Mesothelial cell of epicardium (in vitro differentiated cells): ENCODE data around the gene ANXA2. TPM values are rescaled to one million over a fixed set of nuclear protein-coding genes. Genes with fewer than 3 reads are reported as not detected.
A peak's percentile ranks its signal among the peaks of the same experiment; 100 is the strongest.

Experiments used
- DNase-seq, 2 experiments: peaks; one replicate each; pipeline ENCODE4 v3.0.0; 2021; ENCODE audit warnings: low spot score in 2 of 2; ENCODE audit not compliant: unreplicated experiment in 2 of 2
- H3K27ac Mint-ChIP-seq: 2 replicates; pipeline ENCODE4 v1.8.0; 2021; ENCODE audit warnings: mixed read lengths
- H3K27me3 Mint-ChIP-seq: 2 replicates; pipeline ENCODE4 v1.8.0; 2021; ENCODE audit warnings: low read depth, mixed read lengths
- H3K36me3 Mint-ChIP-seq: 2 replicates; pipeline ENCODE4 v1.8.0; 2021; ENCODE audit warnings: mixed read lengths
- H3K4me1 Mint-ChIP-seq: 2 replicates; pipeline ENCODE4 v1.8.0; 2021; ENCODE audit warnings: mixed read lengths
- H3K4me3 Mint-ChIP-seq: 2 replicates; pipeline ENCODE4 v1.8.0; 2021; ENCODE audit warnings: mild to moderate bottlenecking, moderate library complexity, mixed read lengths
- H3K9me3 Mint-ChIP-seq: 2 replicates; pipeline ENCODE4 v1.8.0; 2021; ENCODE audit warnings: mixed read lengths
- total RNA-seq: library from RNA; stranded (reverse); gene quantifications from 3 replicates; pipeline ENCODE4 v1.2.1, GENCODE V29; 2021
- TF ChIP-seq, protein P1 (sequence below): fragments of 200-600 bp; sonication (generic); IDR thresholded peaks from one replicate; pipeline ENCODE4 v1.5.0; 2021; ENCODE audit warnings: antibody characterized with exemption; ENCODE audit not compliant: unreplicated experiment

The ANXA2 gene
- total RNA-seq, 1 donor from 2014 or later: 1,040 TPM

DNA sequence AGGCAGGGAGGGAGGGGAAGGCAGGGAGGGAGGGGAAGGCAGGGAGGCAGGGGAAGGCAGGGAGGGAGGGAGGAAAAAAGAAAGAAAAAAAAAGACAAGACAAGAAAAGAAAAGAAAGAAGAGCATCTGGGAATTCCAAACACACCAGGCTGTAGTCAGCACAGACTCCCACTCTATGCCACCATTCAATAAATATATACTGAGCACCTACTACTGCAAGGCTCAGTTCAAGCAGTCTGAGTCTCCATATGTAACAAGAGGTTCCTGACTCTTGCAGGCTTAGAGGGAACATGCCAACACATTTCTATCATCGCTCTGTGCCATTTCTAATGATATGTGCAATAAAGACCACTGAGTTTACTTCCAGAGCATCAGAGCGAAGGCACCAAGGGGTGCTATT, 47.7 kb downstream of the ANXA2 start:
- H3K4me1 Mint-ChIP-seq: no peaks in the 10 kb centered on the region
- TF ChIP-seq, protein P1, sequence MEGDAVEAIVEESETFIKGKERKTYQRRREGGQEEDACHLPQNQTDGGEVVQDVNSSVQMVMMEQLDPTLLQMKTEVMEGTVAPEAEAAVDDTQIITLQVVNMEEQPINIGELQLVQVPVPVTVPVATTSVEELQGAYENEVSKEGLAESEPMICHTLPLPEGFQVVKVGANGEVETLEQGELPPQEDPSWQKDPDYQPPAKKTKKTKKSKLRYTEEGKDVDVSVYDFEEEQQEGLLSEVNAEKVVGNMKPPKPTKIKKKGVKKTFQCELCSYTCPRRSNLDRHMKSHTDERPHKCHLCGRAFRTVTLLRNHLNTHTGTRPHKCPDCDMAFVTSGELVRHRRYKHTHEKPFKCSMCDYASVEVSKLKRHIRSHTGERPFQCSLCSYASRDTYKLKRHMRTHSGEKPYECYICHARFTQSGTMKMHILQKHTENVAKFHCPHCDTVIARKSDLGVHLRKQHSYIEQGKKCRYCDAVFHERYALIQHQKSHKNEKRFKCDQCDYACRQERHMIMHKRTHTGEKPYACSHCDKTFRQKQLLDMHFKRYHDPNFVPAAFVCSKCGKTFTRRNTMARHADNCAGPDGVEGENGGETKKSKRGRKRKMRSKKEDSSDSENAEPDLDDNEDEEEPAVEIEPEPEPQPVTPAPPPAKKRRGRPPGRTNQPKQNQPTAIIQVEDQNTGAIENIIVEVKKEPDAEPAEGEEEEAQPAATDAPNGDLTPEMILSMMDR: no peak
- H3K9me3 Mint-ChIP-seq: no peaks in the 10 kb centered on the region
- no peak for DNase-seq
- peak overlapping the region; percentile 9 for H3K27ac Mint-ChIP-seq
- H3K4me3 Mint-ChIP-seq: no peak overlapping the region
- peaks cover 65% of the 10 kb centered on the region for H3K36me3 Mint-ChIP-seq
- no peaks in the 10 kb centered on the region for H3K27me3 Mint-ChIP-seq

DNA sequence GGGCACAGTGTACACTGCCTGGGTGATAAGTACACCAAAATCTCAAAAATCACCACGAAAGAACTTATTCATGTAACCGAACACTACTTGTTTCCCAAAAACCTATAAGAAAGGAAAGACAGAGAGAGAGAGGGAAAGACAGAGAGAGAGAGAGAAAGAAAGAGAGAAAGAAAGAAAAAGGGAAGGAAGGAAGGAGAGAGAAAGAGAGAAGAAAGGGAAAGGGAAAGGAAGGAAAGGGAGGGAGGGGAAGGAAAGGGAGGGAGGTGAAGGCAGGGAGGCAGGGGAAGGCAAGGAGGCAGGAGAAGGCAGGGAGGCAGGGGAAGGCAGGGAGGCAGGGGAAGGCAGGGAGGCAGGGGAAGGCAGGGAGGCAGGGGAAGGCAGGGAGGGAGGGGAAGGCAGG, 48.2 kb downstream of the ANXA2 start:
- TF ChIP-seq, protein P1: no peak
- Mint-ChIP-seq H3K9me3 (no peaks in the 10 kb centered on the region), H3K27ac (peak overlapping the region; percentile 62), H3K4me3 (no peak overlapping the region), H3K36me3 (peaks cover 60% of the 10 kb centered on the region), H3K4me1 (no peaks in the 10 kb centered on the region), H3K27me3 (no peaks in the 10 kb centered on the region)
- DNase-seq: no peak

DNA sequence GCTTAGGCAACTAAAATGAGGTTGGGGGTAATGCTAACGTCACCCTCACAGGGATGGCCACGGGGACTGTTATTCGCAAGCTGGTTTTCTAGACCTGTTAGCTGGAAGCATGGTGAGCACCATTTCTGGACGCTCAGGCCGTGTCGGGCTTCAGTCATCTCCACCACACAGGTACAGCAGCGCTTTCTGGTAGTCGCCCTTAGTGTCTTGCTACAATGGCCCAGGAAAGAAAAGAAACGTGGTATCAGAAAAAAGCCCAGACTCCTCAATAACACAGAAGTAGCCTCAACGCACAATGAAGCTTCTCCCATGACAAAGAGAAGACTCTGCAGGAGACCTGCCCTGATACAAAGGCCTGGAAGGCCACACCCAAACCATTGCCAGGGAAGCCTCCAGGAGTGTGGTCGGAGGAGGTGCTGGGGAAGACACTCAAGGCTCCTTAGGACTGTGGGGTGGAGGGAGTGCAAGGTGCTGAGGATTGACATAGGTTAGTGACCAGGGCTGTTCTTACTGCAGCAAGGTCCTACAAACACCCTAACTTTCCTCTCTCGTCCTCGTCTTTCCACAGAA, 50.2 kb downstream of the ANXA2 start:
- H3K9me3 Mint-ChIP-seq: no peaks in the 10 kb centered on the region

DNA sequence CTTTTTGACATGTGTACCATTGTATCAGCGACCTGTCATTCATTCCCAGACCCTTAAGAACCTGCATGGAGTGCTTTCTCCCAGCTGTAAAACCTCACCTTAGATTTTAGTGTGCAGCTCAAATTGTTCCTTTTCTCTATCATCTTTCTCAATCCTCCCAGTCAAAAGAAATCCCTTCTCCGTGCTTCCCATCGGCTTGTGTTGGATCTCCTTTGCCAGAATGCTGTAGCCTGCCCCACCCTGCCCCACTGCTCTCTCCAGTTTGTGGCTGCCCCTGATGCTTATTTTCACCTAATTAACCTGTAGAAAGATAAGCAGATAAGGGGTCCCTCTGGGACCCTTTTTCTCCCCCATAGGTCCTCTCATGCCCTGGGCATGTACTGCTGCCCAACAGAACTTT, 51.1 kb downstream of the ANXA2 start:
- peaks cover 11% of the 10 kb centered on the region for H3K4me1 Mint-ChIP-seq
- no peak overlapping the region for H3K4me3 Mint-ChIP-seq
- H3K27ac Mint-ChIP-seq: peak overlapping the region; percentile 31
- H3K36me3 Mint-ChIP-seq: peaks cover 40% of the 10 kb centered on the region
- H3K9me3 Mint-ChIP-seq: no peaks in the 10 kb centered on the region
- TF ChIP-seq, protein P1: no peak
- H3K27me3 Mint-ChIP-seq: no peaks in the 10 kb centered on the region
- no peak for DNase-seq

More for the DNA sequence above, 50.2 kb downstream of the ANXA2 start:
- no peak for DNase-seq
- TF ChIP-seq, protein P1: no peak
- H3K4me1 Mint-ChIP-seq: peaks cover 11% of the 10 kb centered on the region
- H3K27me3 Mint-ChIP-seq: no peaks in the 10 kb centered on the region
- no peak overlapping the region for H3K27ac Mint-ChIP-seq
- H3K4me3 Mint-ChIP-seq: no peak overlapping the region
- peaks cover 48% of the 10 kb centered on the region for H3K36me3 Mint-ChIP-seq

DNA sequence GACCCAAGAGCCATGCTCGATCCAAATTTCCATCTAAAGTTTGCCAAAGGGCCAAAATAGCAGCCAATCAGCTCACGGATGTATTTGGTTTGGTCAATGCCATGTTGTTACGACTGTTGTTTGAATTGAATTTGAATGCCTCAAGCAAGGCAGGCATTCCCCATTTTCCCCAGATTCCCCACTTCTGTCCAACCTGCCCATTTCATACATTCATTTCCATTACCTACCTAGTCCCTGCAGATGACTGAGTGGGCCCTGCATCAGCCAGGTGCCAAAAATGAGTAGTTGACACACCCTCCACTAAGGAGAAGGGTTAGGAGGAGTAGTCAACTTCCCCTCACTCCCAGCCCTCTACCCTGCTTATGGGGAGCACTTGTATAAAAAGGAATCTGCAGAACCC, 51.7 kb downstream of the ANXA2 start:
- H3K36me3 Mint-ChIP-seq: peaks cover 39% of the 10 kb centered on the region
- H3K27ac Mint-ChIP-seq: no peak overlapping the region
- H3K4me1 Mint-ChIP-seq: peaks cover 11% of the 10 kb centered on the region

More for the DNA sequence above, 51.7 kb downstream of the ANXA2 start:
- DNase-seq: no peak
- Mint-ChIP-seq H3K27me3 (no peaks in the 10 kb centered on the region), H3K9me3 (no peaks in the 10 kb centered on the region), H3K4me3 (no peak overlapping the region)
- TF ChIP-seq, protein P1: no peak
